DMS 273 treated with DMSO at 0.1 percent for 48 hours (cell line): ENCODE data around the gene TOR2A.
"Not testable (repeated sequence)": the region's sequence is repeated elsewhere in the genome, so short reads cannot be mapped to it uniquely, and the experiment has no call there.

Source experiments
- DNase-seq: peaks from one replicate; lab custom pipeline; 2025; lab: John Stamatoyannopoulos, UW

The TOR2A gene

GRCh38 chr9:127734747-127735529 is at the start of gene TOR2A:
TSS of gene TOR2A (minus strand) at chr9:127735294. CDS start at chr9:127735270, 24 bp downstream.
- peak; percentile 87 for DNase-seq

GRCh38 chr9:127783111-127784008 is 48.3 kb upstream of the TOR2A start:
- DNase-seq = no peak

- no peak for DNase-seq
These were observed 46.7 kb upstream of the TOR2A start for GRCh38 chr9:127781806-127782205.

GRCh38 chr9:127780909-127781308 is 45.8 kb upstream of the TOR2A start:
- not testable (repeated sequence) for DNase-seq

GRCh38 chr9:127780126-127780885 is 45.2 kb upstream of the TOR2A start:
- no peak for DNase-seq

GRCh38 chr9:127779136-127779981 is 44.3 kb upstream of the TOR2A start:
- DNase-seq = no peak

- no peak for DNase-seq
These were observed 43.4 kb upstream of the TOR2A start, which contains the start of gene SH2D3C for GRCh38 chr9:127778280-127779135. TSS of gene SH2D3C (minus strand) at chr9:127778666. CDS start at chr9:127778627, 39 bp downstream.

- DNase-seq = no peak
These were observed 42.4 kb upstream of the TOR2A start for GRCh38 chr9:127777368-127777980.

GRCh38 chr9:127776924-127777289 is 41.8 kb upstream of the TOR2A start:
- DNase-seq = no peak

- DNase-seq = no peak
These were observed 41.3 kb upstream of the TOR2A start for GRCh38 chr9:127776195-127776923.

- no peak for DNase-seq
These were observed 38.9 kb upstream of the TOR2A start for GRCh38 chr9:127773981-127774380.

- no peak for DNase-seq
These were observed 38.2 kb upstream of the TOR2A start for GRCh38 chr9:127773272-127773671.

- no peak for DNase-seq
These were observed 37.5 kb upstream of the TOR2A start for GRCh38 chr9:127772603-127773002.

- no peak for DNase-seq
These were observed 36.6 kb upstream of the TOR2A start for GRCh38 chr9:127771570-127772189.

- DNase-seq = peak; percentile 90
These were observed 35.9 kb upstream of the TOR2A start for GRCh38 chr9:127770905-127771569.

- DNase-seq = no peak
These were observed 35.5 kb upstream of the TOR2A start for GRCh38 chr9:127770583-127770904.

- no peak for DNase-seq
These were observed 35.0 kb upstream of the TOR2A start for GRCh38 chr9:127769929-127770582.

GRCh38 chr9:127769101-127769500 is 34.0 kb upstream of the TOR2A start:
- no peak for DNase-seq
